Transverse colon (tissue), 4 donors: Measurements from ENCODE around the gene NOC4L. TPM values are rescaled to one million over a fixed set of nuclear protein-coding genes. Genes with fewer than 3 reads are reported as not detected.

Source experiments
- DNase-seq: peaks from one replicate; pipeline ENCODE4 v3.0.0-alpha.2; 2019
- H3K27ac ChIP-seq, 4 donors: fragments of 200-600 bp; sonication (generic); 2 replicates each; pipeline ENCODE4 v1.5.1; 2016 to 2018; ENCODE audit warnings: inconsistent platforms in 4 of 4
- H3K27me3 ChIP-seq: fragments of 200-600 bp; sonication (generic); 2 replicates; pipeline ENCODE4 v1.5.1; 2017; ENCODE audit warnings: inconsistent platforms
- H3K36me3 ChIP-seq, 4 donors: fragments of 200-600 bp; sonication (generic); 2 replicates each; pipeline ENCODE4 v1.5.1; 2017 to 2019; ENCODE audit warnings: inconsistent platforms in 4 of 4
- H3K4me1 ChIP-seq, 4 donors: fragments of 200-600 bp; sonication (generic); 2 replicates each; pipeline ENCODE4 v1.5.1; 2017 to 2020; ENCODE audit warnings: inconsistent platforms in 4 of 4
- H3K4me3 ChIP-seq, 4 donors: fragments of 200-600 bp; sonication (generic); 1 replicate in 1 of 4; 2 replicates in 3 of 4; pipeline versions ENCODE4 v1.5.1 to v1.6.1; 2017 to 2019; ENCODE audit warnings: inconsistent platforms in 4 of 4
- H3K9me3 ChIP-seq, 2 donors: fragments of 200-600 bp; sonication (generic); 2 replicates each; pipeline ENCODE4 v1.5.1; 2017 to 2019; ENCODE audit warnings: inconsistent platforms in 2 of 2
- EP300 ChIP-seq: sonication (generic); formaldehyde crosslinking; IDR thresholded peaks from one replicate; pipeline ENCODE4 v1.6.1; 2017; ENCODE audit warnings: antibody characterized with exemption, low read depth
- POLR2A ChIP-seq: fragments of 450-650 bp; IDR thresholded peaks from one replicate; pipeline ENCODE4 v1.6.1; 2016; ENCODE audit warnings: antibody characterized with exemption, mild to moderate bottlenecking, moderate library complexity
- POLR2AphosphoS5 ChIP-seq, 3 donors: sonication (generic); formaldehyde crosslinking; IDR thresholded peaks; one replicate each; pipeline ENCODE4 v1.6.1; 2016; ENCODE audit warnings: antibody characterized with exemption in 3 of 3
- WGBS, 2 donors: methylation state at CpG; one replicate each; pipeline ENCODE4 v1.1.5; 2018; ENCODE audit warnings: low coverage in 1 of 2; 5-methylcytosine and 5-hydroxymethylcytosine counted together
- in situ Hi-C, 4 donors: fragments of 200-750 bp; cut with MboI; loops; one replicate each; pipeline versions ENCODE4 v1.15.0 to v1.15.1; 2017; ENCODE audit warnings: low sequenced_read_pairs in 3 of 4, low pct_ligation_motif_present in 1 of 4, low pct_unique_long_range_greater_than_20kb in 1 of 4
- intact Hi-C: fragments of 100-400 bp; cut with DNase I; formaldehyde crosslinking; loops from one replicate; pipeline ENCODE4 v1.15.1; 2023; ENCODE audit warnings: low total_unique reads
- total RNA-seq, 4 donors: library from RNA; depleted of rRNA; stranded (reverse); fragments of >200 nt; gene quantifications; one replicate each; pipeline ENCODE4 v1.1.0, GENCODE V29; 2016
- TF ChIP-seq, protein P1 (sequence below), 5 experiments: fragments of 200-600 bp in 3 of 5; fragments of 450-650 bp in 2 of 5; sonication (generic) in 3 of 5; IDR thresholded peaks; 1 replicate in 2 of 5; 2 replicates in 3 of 5; pipeline ENCODE4 v1.5.1; 2016 to 2017; ENCODE audit warnings: antibody characterized with exemption in 5 of 5, inconsistent platforms in 3 of 5, mild to moderate bottlenecking in 2 of 5, moderate library complexity in 1 of 5

The NOC4L gene
- total RNA-seq, 4 donors from 2014 or later: 5.2 to 12.6 (median 9.9) TPM

DNA sequence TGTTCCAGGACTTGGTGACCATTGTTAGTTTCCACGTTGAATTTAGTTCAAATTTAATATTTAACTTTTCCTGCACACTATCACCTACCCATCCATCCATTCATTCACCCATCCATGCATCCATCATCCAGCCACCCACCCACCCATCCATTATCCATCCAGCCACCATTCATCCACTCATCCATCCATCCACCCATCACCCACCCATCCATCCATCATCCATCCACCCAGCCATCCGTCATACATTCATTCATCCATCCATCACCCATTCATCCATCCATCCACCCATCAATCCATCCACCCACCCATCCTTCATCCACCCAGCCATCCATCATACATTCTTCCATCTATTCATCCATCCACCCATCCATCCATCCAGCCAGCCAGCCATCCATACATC lies 21.8 kb downstream of the NOC4L start:
- Histone ChIP-seq H3K27me3 (peaks cover 11% of the 10 kb centered on the region), H3K4me3 (no peak overlapping the region), H3K27ac (no peak overlapping the region), H3K4me1 (peaks cover 0 to 8% (median 4%) of the 10 kb centered on the region in 4 donors), H3K9me3 (no peaks in the 10 kb centered on the region), H3K36me3 (no peaks in the 10 kb centered on the region)
- 82 to 83% methylated on average over 2 of the region's 2 CpGs for WGBS, 2 donors
- intact Hi-C loops (no loop called here), in situ Hi-C loops (no loop called here)
- TF ChIP-seq POLR2AphosphoS5 (IDR thresholded peaks at IDR 0.05): no peak
- TF ChIP-seq, protein P1, sequence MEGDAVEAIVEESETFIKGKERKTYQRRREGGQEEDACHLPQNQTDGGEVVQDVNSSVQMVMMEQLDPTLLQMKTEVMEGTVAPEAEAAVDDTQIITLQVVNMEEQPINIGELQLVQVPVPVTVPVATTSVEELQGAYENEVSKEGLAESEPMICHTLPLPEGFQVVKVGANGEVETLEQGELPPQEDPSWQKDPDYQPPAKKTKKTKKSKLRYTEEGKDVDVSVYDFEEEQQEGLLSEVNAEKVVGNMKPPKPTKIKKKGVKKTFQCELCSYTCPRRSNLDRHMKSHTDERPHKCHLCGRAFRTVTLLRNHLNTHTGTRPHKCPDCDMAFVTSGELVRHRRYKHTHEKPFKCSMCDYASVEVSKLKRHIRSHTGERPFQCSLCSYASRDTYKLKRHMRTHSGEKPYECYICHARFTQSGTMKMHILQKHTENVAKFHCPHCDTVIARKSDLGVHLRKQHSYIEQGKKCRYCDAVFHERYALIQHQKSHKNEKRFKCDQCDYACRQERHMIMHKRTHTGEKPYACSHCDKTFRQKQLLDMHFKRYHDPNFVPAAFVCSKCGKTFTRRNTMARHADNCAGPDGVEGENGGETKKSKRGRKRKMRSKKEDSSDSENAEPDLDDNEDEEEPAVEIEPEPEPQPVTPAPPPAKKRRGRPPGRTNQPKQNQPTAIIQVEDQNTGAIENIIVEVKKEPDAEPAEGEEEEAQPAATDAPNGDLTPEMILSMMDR (IDR thresholded peaks at IDR 0.05): no peak
- TF ChIP-seq POLR2A: no peak
- no peak for TF ChIP-seq EP300
- no peak for DNase-seq

DNA sequence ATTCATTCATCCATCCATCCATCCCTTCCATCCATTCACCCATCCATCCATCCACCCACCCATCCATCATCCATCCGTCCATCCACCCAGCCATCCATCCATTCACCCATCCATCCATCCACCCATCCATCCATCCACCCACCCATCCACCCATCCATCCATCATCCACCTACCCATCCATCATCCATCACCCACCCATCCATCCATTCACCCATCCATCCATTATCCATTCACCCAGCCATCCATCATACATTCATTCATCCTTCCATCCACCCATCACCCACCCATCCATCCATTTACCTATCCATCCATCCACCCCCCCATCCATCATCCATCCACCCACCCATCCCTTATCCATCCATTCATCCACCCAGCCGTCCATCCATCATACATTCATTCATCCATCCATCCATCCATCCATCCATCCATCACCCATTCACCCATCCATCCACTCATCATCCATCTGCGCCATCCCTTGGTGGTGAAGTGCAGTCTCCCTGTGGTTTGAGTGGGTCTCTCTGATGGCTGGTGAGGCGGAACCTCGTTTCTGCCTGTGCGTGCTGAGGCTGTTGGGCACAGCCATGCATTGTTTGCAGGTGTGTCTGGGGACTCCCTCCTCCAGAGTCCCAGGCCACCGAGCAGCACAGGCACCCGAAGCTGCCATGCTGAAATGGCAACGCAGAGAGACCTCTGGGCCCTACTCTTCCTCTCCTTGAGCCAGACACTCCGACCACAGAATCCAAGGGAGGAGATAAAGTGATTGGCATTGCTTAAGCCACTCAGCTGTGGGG lies 22.7 kb downstream of the NOC4L start:
- peaks cover 20% of the 10 kb centered on the region for H3K27me3 ChIP-seq
- in situ Hi-C loops (no loop called here), intact Hi-C loops (no loop called here)
- WGBS, 2 donors: 91 to 100% methylated on average over 2 to 10 of the region's 10 CpGs
- H3K36me3 ChIP-seq: no peaks in the 10 kb centered on the region
- H3K27ac ChIP-seq: no peak overlapping the region
- H3K4me1 ChIP-seq: peaks cover 0 to 8% (median 4%) of the 10 kb centered on the region in 4 donors
- TF ChIP-seq, protein P1 (IDR thresholded peaks at IDR 0.05): no peak
- no peak for TF ChIP-seq EP300
- no peak for TF ChIP-seq POLR2A
- TF ChIP-seq POLR2AphosphoS5 (IDR thresholded peaks at IDR 0.05): no peak
- no peaks in the 10 kb centered on the region for H3K9me3 ChIP-seq
- DNase-seq: no peak
- no peak overlapping the region for H3K4me3 ChIP-seq

DNA sequence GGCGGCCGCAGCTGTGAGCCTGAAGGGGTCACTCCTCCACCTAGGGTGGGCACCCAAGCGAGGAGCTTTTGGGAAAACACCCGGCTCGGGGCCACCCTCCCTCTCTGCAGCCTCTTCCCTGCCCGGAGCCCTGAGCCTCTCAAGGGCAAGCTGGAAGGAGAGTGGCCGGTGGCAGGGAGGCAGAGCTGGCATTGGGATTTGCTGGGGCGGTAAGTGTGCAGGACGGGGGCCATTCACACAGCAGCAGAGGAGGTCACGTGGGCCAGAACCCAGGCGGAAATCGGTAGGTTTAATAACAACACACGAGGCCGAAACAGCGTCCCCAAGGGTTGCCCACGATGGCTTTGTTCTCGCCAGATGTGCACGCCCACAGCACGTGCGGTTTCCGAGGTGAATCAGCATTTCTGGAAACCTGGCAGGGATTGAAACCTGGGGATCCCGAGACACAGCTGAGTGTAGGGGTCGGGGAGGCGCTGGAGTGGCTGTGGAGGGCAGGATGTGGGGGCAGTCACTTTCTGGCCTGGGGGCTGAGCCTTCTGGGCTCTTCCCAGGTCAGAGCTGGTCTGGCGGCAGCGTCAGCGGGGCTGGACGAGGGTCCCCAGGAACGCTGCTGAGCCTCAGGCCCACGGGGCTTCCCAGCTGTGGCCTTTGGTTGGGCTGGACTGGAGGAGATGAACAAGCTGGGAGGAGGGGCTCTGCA lies 23.5 kb downstream of the NOC4L start:
- 72 to 100% methylated on average over 1 to 30 of the region's 30 CpGs for WGBS, 2 donors
- DNase-seq: no peak
- no peak overlapping the region for H3K4me3 ChIP-seq
- no peak overlapping the region for H3K27ac ChIP-seq
- no peaks in the 10 kb centered on the region for H3K36me3 ChIP-seq
- TF ChIP-seq, protein P1 (IDR thresholded peaks at IDR 0.05): no peak
- TF ChIP-seq POLR2AphosphoS5 (IDR thresholded peaks at IDR 0.05) (no peak), EP300 (no peak), POLR2A (no peak)
- in situ Hi-C loops (no loop called here), intact Hi-C loops (no loop called here)
- H3K27me3 ChIP-seq: peaks cover 27% of the 10 kb centered on the region
- H3K9me3 ChIP-seq: no peaks in the 10 kb centered on the region
- H3K4me1 ChIP-seq: peaks cover 0 to 6% (median under 1%) of the 10 kb centered on the region in 4 donors

DNA sequence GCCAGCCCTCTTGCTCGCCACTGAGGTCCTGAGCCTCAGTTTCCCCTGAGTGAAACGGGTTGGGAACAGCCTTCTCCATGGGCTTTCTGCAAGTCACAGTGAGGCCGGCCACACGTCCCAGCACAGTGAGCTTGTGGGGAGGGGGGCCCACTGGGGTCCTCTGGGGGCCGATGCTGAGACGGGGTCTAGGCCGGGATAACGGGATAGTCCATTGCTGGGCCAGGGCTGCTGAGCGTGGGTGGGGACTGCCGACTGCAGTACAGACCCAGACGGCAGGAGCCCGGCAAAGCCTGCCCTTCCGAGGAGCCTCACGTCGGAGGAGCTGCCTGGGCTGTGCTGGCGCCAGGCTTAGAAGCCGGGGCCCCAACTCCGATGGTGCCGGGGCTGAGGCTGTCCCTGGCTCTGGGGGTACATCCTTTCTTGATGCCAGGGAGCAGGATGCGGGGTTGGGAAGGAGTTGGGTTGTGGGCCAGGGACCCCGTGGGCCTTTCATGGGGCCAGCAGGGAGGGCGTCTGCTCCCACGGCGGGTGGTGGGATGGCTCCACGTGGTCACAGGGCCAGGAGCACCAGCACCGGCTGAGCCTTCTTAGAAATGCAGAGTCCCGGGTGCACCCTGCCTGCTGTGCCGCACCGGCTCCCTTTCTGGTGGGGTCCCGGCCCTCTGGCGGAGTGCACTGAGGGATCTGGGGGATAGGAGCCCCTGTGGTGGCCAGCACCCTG lies 24.2 kb downstream of the NOC4L start:
- intact Hi-C loops (no loop called here), in situ Hi-C loops (no loop called here)
- TF ChIP-seq, protein P1 (IDR thresholded peaks at IDR 0.05): no peak
- TF ChIP-seq EP300: no peak
- no peak for TF ChIP-seq POLR2AphosphoS5 (IDR thresholded peaks at IDR 0.05)
- no peak for TF ChIP-seq POLR2A
- no peak for DNase-seq
- no peak overlapping the region for H3K27ac ChIP-seq
- H3K4me1 ChIP-seq: no peaks in the 10 kb centered on the region
- no peaks in the 10 kb centered on the region for H3K36me3 ChIP-seq
- no peaks in the 10 kb centered on the region for H3K9me3 ChIP-seq
- peaks cover 30% of the 10 kb centered on the region for H3K27me3 ChIP-seq
- no peak overlapping the region for H3K4me3 ChIP-seq
- WGBS, 2 donors: 86% methylated on average over 21 of the region's 31 CpGs; no CpG with 5 or more reads in 1 of the 2 donors
